ENCODE measurements around the gene FANCD2OS. TPM values are rescaled to one million over a fixed set of nuclear protein-coding genes. Genes with fewer than 3 reads are reported as not detected.
"Not testable (repeated sequence)": the region's sequence is repeated elsewhere in the genome, so short reads cannot be mapped to it uniquely, and the experiment has no call there.

Gene FANCD2OS
- total RNA-seq, 1 donor from 2014 or later, result not detected

DNA sequence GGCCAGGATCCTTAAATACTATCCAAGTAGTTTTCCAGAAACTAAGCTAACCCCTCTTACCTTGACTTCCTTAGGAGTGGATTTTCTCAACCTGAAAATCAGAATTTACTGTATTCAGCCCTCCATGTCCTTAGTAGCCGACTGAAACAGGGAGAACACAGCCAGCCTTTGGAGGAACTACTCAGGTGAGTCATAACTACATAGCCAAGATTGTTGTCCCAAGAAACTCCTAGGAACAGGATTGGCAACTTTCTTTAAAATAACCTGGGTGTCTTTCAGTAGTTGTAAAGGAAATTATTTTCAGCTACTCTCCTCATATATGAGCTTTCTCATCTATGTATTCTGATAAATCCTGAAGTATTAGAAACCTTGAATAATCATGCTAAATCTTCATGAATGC lies 22.3 kb downstream of the FANCD2OS start:
- TF ChIP-seq, protein P1, sequence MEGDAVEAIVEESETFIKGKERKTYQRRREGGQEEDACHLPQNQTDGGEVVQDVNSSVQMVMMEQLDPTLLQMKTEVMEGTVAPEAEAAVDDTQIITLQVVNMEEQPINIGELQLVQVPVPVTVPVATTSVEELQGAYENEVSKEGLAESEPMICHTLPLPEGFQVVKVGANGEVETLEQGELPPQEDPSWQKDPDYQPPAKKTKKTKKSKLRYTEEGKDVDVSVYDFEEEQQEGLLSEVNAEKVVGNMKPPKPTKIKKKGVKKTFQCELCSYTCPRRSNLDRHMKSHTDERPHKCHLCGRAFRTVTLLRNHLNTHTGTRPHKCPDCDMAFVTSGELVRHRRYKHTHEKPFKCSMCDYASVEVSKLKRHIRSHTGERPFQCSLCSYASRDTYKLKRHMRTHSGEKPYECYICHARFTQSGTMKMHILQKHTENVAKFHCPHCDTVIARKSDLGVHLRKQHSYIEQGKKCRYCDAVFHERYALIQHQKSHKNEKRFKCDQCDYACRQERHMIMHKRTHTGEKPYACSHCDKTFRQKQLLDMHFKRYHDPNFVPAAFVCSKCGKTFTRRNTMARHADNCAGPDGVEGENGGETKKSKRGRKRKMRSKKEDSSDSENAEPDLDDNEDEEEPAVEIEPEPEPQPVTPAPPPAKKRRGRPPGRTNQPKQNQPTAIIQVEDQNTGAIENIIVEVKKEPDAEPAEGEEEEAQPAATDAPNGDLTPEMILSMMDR (IDR thresholded peaks at IDR 0.05), result no peak
- TF ChIP-seq POLR2A (IDR thresholded peaks at IDR 0.05) (no peak), POLR2AphosphoS5 (IDR thresholded peaks at IDR 0.05; ENCODE audit: insufficient read depth in 1 of 2, low read depth in 1 of 2) (peak in 1 of 2 donors; percentile 46)

DNA sequence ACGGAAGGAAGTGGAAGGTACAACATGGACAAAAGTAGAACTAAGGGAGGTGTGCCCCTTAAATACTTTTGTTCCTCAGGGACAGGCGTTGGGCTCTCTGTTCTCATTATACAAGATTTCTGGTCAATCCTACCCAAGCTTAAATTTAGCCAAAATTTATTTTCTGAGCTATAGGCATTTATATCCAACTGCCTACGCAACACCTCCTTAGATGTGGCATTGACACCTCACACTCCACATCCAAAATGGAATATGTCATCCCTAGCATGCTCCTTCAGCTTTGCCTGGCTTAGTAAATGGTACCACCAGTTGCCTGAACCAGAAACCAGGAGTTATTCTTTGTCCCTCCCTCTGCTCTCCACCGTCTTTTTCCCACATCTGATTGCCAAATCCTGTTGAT lies 26.2 kb downstream of the FANCD2OS start:
- Histone ChIP-seq H3K9me3 (no peaks in the 10 kb centered on the region), H3K27ac (no peak overlapping the region), H3K36me3 (no peaks in the 10 kb centered on the region), H3K4me1 (no peaks in the 10 kb centered on the region), H3K4me3 (no peak overlapping the region), H3K27me3 (no peaks in the 10 kb centered on the region)
- DNase-seq (ENCODE audit: extremely low spot score in 2 of 2), result no peak
- intact Hi-C loops (cut with DNase I), result no loop called here
- TF ChIP-seq, protein P1 (IDR thresholded peaks at IDR 0.05), result no peak
- TF ChIP-seq POLR2AphosphoS5 (IDR thresholded peaks at IDR 0.05; ENCODE audit: insufficient read depth in 1 of 2, low read depth in 1 of 2), result no peak
- no peak for TF ChIP-seq POLR2A (IDR thresholded peaks at IDR 0.05)

More for the DNA sequence above, 22.3 kb downstream of the FANCD2OS start:
- H3K9me3 ChIP-seq, result no peaks in the 10 kb centered on the region
- no peaks in the 10 kb centered on the region for H3K27me3 ChIP-seq
- DNase-seq (ENCODE audit: extremely low spot score in 2 of 2), result no peak
- no peak overlapping the region for H3K4me3 ChIP-seq
- intact Hi-C loops (cut with DNase I), result no loop called here
- no peak overlapping the region for H3K27ac ChIP-seq
- H3K36me3 ChIP-seq, result no peaks in the 10 kb centered on the region
- H3K4me1 ChIP-seq, result no peaks in the 10 kb centered on the region

DNA sequence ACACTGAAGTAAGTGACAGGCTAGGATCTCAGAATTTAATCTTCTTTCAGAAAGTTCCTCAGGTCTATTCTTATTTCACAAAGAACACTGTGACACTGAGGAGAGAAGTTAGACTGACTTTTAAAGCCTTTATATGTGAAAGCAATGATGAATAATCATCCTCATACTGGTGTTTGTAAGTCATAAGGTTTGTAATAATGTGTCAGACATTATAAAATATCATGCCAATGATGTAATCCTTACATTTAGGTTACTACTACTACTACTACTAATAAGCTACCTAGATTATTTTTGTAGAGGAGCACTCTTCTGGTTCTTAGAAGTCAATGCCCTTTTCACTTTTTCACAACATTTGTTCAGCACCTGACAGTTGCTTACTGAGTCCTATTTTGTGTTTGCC lies 33.4 kb downstream of the FANCD2OS start:
- DNase-seq (ENCODE audit: extremely low spot score in 2 of 2), result no peak
- H3K9me3 ChIP-seq, result no peaks in the 10 kb centered on the region
- no peaks in the 10 kb centered on the region for H3K36me3 ChIP-seq
- intact Hi-C loops (cut with DNase I), result no loop called here
- H3K4me1 ChIP-seq, result no peaks in the 10 kb centered on the region
- no peak overlapping the region for H3K4me3 ChIP-seq
- TF ChIP-seq POLR2A (IDR thresholded peaks at IDR 0.05) (no peak), POLR2AphosphoS5 (IDR thresholded peaks at IDR 0.05; ENCODE audit: insufficient read depth in 1 of 2, low read depth in 1 of 2) (no peak)
- TF ChIP-seq, protein P1 (IDR thresholded peaks at IDR 0.05), result no peak
- H3K27me3 ChIP-seq, result no peaks in the 10 kb centered on the region
- H3K27ac ChIP-seq, result no peak overlapping the region

DNA sequence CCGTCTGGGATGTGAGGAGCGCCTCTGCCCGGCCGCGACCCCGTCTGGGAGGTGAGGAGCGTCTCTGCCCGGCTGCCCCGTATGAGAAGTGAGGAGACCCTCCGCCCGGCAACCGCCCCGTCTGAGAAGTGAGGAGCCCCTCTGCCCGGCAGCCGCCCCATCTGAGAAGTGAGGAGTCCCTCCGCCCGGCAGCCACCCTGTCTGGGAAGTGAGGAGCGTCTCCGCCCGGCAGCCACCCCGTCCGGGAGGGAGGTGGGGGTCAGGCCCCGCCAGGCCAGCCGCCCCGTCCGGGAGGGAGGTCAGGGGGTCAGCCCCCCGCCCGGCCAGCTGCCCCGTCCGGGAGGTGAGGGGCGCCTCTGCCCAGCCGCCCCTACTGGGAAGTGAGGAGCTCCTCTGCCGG lies 38.0 kb downstream of the FANCD2OS start:
- DNase-seq (ENCODE audit: extremely low spot score in 2 of 2); H3K9me3 ChIP-seq; H3K27me3 ChIP-seq; H3K4me3 ChIP-seq; H3K4me1 ChIP-seq; H3K36me3 ChIP-seq; H3K27ac ChIP-seq; intact Hi-C loops (cut with DNase I): not testable (repeated sequence)

DNA sequence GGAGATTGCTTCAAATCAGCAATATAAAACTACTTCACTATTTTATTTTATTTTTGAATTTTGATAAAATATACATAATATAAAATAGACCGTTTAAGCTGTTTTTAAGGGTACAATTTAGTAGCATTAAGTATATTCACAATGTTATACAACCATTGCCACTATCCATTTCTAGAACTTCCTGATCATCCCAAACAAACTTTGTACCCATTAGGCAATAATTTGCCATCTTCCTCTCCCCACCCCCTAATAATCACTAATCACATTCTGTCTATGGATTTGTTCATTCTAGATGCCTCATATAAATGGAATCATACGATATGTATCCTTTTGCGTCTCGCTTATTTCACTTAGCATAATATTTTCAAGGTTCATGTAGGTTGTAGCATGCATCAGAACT lies 53.0 kb downstream of the FANCD2OS start:
- intact Hi-C loops (cut with DNase I), result no loop called here

More for the DNA sequence above, 53.0 kb downstream of the FANCD2OS start:
- Histone ChIP-seq H3K27ac (no peak overlapping the region), H3K9me3 (no peaks in the 10 kb centered on the region), H3K4me1 (no peaks in the 10 kb centered on the region), H3K36me3 (no peaks in the 10 kb centered on the region), H3K27me3 (no peaks in the 10 kb centered on the region), H3K4me3 (no peak overlapping the region)
- no peak for DNase-seq (ENCODE audit: extremely low spot score in 2 of 2)
- TF ChIP-seq POLR2AphosphoS5 (IDR thresholded peaks at IDR 0.05; ENCODE audit: insufficient read depth in 1 of 2, low read depth in 1 of 2) (no peak), POLR2A (IDR thresholded peaks at IDR 0.05) (no peak)
- TF ChIP-seq, protein P1 (IDR thresholded peaks at IDR 0.05), result no peak

Other genes starting within 250 kb of the FANCD2OS start
- gene CIDEC, start 228.0 kb downstream of the FANCD2OS start, total RNA-seq, result 51.3 TPM
- 32.7 TPM for gene JAGN1, start 217.6 kb downstream of the FANCD2OS start, total RNA-seq
- 15.2 TPM for gene IL17RE, start 205.4 kb downstream of the FANCD2OS start, total RNA-seq
- 66.3 TPM for gene IL17RC, start 191.2 kb downstream of the FANCD2OS start, total RNA-seq
- gene CRELD1, start 174.4 kb downstream of the FANCD2OS start, total RNA-seq, result 27.0 TPM
- gene PRRT3, start 155.8 kb downstream of the FANCD2OS start, total RNA-seq, result 1.7 TPM
- gene EMC3, start 121.4 kb downstream of the FANCD2OS start, total RNA-seq, result 36.6 TPM
- 4.4 TPM for gene FANCD2, start 81.8 kb downstream of the FANCD2OS start, total RNA-seq
- gene BRK1, start 7.4 kb upstream of the FANCD2OS start, total RNA-seq, result 94.5 TPM
- gene VHL, start 33.5 kb upstream of the FANCD2OS start, total RNA-seq, result 48.4 TPM
- 10.6 TPM for gene IRAK2, start 56.7 kb upstream of the FANCD2OS start, total RNA-seq
- gene TATDN2, start 140.2 kb upstream of the FANCD2OS start, total RNA-seq, result 34.4 TPM
- gene GHRL, start 184.7 kb upstream of the FANCD2OS start, total RNA-seq, result not detected
- gene SEC13, start 212.9 kb upstream of the FANCD2OS start, total RNA-seq, result 66.5 TPM

Measured in vagina (tissue), 2 donors.